T-helper 1 cell treated with Interleukin-12 subunit alpha and Interleukin-12 subunit beta and Interleukin-4 antibody, amounts not matched to agents 30 ng/mL and 1 ng/mL, for 36 hours (primary cell): ENCODE measurements around the gene RNMT. TPM values are rescaled to one million over a fixed set of nuclear protein-coding genes. Genes with fewer than 3 reads are reported as not detected.
"Not testable (repeated sequence)": the region's sequence is repeated elsewhere in the genome, so short reads cannot be mapped to it uniquely, and the experiment has no call there.

Source experiments
- intact Hi-C: fragments of 100-400 bp; cut with micrococcal nuclease; formaldehyde crosslinking; loops from one replicate; pipeline ENCODE4 v1.15.1; 2024
- total RNA-seq: library from RNA; stranded (reverse); gene quantifications from 2 replicates; pipeline ENCODE4 v1.2.3, GENCODE V29; 2022

RNMT gene
- total RNA-seq, result 35.5 and 38.4 TPM in 2 replicates

DNA sequence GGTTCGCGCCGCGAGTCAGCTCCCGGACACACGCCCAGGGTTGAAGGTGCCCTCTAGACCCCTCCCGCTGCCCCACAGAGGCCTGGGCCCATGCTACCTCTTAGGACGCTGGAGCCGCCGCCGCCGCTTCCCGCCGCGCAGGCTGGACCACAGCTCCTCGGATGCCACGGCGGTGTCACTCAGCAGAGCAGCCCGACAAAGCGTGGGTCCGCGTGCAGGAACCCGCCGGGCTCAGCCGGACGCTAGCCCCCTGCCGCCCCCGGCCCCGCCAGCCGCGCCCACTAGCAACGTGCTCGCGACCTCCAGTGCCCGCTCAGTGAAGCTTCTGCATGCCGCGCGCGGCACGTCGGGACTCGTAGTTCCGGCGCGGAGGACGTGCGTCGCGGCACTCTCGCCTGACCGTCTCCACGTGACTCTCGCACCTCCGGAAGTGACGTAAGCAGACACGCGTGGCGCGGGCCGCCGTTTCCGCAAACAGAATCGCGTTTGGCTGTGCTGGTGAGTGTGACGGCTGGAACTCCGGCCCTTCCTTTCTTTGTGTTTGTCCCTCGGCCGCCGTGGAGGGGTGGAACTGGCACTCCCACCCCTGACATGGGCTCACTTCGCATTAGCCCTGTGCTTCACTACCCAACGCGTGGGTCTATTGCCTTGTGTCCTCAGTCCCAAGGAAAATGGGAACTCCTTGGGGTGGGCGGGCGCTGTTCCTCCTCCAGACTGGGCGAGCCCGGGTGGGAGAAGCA is at the start of gene RNMT, which contains the start of gene FAM210A:
Gene RNMT (plus strand): TSS at position 442 of the 740 bp plus-strand sequence. CDS start 4,845 bp downstream, outside the sequence.
Gene FAM210A (minus strand): TSS at position 327 of the 740 bp plus-strand sequence. CDS start 44,481 bp downstream, outside the sequence.
- intact Hi-C loops, result loop anchor here (1.0 to 5.0 kb wide), 15 partner anchors 114 to 1876 kb away; partner anchors contain the start of genes AFG3L2, CEP192, CEP76 and CHMP1B

GRCh38 chr18:13677350-13677749 is 49.1 kb upstream of the RNMT start:
- intact Hi-C loops, result not testable (repeated sequence)

DNA sequence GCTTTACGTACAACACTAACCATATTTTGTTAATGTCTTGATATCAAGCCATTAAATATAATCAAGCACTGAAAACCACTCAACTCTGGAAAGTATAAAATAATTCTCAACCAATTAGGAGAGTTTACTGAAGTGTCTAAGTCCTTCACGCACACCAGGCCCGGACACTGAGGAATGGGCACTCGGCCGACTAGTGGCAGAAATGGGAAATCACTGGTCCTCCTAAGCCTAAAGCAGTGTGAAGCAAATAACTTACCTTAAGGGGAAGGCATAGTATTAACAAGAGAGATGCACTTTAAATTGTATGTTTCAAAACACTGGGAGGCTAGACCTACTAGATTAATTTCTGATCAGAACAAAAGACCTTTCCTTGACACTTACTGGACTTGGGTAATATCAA is 45.9 kb upstream of the RNMT start:
- intact Hi-C loops, result no loop called here

GRCh38 chr18:13681701-13682100 is 44.8 kb upstream of the RNMT start:
- intact Hi-C loops, result no loop called here

GRCh38 chr18:13684546-13684945 is 41.9 kb upstream of the RNMT start:
- intact Hi-C loops, result no loop called here

GRCh38 chr18:13688191-13689136 is 38.0 kb upstream of the RNMT start:
- intact Hi-C loops, result no loop called here

DNA sequence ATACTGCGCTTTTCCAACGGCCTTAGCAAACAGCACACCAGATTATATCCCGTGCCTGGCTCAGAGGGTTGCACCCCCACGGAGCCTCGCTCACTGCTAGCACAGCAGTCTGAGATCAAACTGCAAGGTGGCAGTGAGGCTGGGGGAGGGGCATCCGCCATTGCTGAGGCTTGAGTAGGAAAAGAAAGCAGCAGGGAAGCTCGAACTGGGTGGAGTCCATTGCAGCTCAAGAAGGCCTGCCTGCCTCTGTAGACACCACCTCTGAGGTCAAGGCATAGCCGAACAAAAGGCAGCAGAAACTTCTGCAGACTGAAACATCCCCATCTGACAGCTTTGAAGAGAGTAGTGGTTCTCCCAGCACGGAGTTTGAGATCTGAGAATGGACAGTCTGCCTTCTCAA is 36.4 kb upstream of the RNMT start:
- intact Hi-C loops, result not testable (repeated sequence)

GRCh38 chr18:13695337-13695736 is 31.1 kb upstream of the RNMT start:
- intact Hi-C loops, result not testable (repeated sequence)

- intact Hi-C loops, result no loop called here
Measured at GRCh38 chr18:13696961-13697360, 29.5 kb upstream of the RNMT start.

- intact Hi-C loops, result no loop called here
Measured at GRCh38 chr18:13700153-13700552, 26.3 kb upstream of the RNMT start.

DNA sequence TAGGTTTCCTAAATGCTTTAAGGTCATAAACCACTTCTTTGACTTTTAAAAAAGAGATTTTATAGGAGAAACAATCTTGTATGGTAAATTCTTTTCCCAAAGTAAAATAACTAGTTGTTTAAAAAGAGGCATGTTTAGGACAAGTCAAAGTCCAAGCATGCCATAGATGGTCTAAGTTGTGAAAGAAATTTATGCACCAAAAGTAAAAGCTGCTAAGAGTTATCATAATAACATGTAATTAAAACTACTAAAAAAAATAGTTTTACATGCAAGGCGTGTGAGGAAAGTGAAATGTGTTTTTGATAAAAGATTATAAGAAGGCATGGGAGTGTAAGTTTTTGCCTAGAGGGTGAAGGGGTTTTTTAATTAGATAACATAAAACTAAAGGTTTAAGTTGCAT is 22.6 kb upstream of the RNMT start:
- intact Hi-C loops, result no loop called here

GRCh38 chr18:13710414-13710831 is 16.1 kb upstream of the RNMT start:
- intact Hi-C loops, result no loop called here

DNA sequence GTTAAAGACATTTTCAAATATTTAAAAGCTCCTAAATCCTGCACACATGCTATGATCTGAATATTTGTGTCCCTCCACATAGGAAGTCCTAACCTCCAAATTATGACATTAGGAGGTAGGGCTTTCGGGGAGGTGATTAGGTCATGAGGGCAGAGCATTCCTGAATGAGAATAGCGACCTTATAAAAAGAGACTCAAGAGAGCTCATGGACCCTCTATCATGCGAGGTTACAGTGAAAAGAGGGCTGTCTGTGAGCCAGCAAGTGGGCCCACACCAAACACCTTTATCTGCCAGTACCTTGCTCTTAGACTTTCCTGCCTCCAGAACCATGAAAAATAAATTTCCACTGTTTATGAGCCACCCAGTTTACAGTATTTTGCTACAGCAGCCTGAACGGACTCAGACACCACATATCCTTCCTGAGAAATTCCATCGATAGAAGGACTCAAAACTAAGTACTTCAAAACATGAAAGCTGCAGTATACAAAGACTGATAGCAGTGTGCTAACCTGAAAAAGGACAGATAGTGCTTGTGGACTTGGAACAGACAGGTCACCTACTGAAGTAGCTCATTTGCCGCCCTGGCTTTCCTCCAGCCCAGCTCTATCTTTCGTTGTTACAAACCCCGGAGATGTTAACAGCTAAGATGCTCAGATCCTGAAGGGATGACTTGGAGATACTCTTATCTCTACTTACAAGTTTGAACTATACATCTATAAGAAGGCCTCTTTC is 13.9 kb upstream of the RNMT start:
- intact Hi-C loops, result no loop called here

- intact Hi-C loops, result no loop called here
Measured at GRCh38 chr18:13713455-13714055, 12.9 kb upstream of the RNMT start.

DNA sequence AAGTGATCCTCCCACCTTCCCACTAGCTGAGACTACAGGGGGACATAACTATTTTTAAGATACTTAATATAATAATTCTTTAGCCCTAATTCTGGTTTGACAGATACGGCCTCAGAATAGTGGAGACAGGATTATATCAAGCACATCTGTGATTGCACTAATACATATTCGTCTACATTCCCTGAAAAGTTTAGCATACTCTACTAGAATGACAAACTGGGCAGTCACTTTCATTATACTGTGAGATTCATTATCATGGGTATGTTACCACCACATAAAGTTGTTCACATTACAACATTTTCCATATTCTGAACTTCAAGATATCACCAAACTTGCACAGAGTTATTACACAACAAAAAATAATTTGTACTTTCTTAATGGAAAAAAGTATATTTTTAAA is 11.1 kb upstream of the RNMT start:
- intact Hi-C loops, result no loop called here

- intact Hi-C loops, result no loop called here
Measured at GRCh38 chr18:13716916-13717315, 9.6 kb upstream of the RNMT start.

DNA sequence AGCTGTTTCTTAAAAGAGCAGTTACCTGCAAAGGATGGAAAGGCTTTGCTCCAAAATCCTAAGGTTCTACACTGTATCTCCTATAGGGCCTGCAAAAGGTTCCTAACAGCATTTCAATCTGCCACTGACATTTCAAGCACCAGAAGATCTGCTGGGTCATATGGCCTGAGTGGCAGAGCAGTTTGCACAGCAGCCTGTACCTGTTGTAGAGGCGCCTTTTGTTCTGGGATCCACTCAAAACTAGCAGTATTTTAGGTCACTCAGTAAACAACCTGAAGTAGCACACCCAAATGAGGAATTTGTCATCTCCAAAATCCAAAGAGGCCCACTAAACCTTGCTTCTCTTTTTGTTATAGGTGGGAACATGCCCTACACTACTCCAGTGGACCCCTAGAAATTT is 6.3 kb upstream of the RNMT start:
- intact Hi-C loops, result no loop called here

GRCh38 chr18:13720847-13721246 is 5.6 kb upstream of the RNMT start:
- intact Hi-C loops, result no loop called here

GRCh38 chr18:13725566-13726231 is 774 bp upstream of the RNMT start:
- intact Hi-C loops, result loop anchor here (1.0 to 5.0 kb wide), 15 partner anchors 113 to 1875 kb away; partner anchors contain the start of genes AFG3L2, CEP192, CEP76 and CHMP1B

DNA sequence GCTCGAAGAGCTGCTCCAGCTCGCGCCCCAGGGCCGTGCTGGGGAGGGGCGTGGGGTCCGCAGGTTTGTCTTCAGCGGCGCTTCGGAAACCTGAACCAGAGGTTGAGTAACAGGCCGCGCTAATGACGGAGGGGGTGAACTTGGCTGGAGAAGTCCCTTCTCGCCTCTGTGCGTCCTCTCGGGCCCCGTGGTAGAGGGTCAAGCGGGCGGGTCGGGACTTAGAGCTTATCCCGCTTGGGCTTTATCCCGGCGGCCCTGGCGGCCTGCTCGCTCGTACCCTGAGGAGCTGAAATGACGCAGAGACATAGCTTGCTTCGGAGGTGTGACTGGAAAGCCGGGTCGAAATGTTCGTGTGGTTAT is 479 bp downstream of the RNMT start:
- intact Hi-C loops, result loop anchor here (1.0 to 5.0 kb wide), 15 partner anchors 115 to 1876 kb away; partner anchors contain the start of genes AFG3L2, CEP192, CEP76 and CHMP1B
